ENCODE data around the gene MAPT. TPM values are rescaled to one million over a fixed set of nuclear protein-coding genes. Genes with fewer than 3 reads are reported as not detected.

Gene MAPT
- total RNA-seq, 6 experiments from 2014 or later: 0.11 to 0.43 (median 0.26) TPM

DNA sequence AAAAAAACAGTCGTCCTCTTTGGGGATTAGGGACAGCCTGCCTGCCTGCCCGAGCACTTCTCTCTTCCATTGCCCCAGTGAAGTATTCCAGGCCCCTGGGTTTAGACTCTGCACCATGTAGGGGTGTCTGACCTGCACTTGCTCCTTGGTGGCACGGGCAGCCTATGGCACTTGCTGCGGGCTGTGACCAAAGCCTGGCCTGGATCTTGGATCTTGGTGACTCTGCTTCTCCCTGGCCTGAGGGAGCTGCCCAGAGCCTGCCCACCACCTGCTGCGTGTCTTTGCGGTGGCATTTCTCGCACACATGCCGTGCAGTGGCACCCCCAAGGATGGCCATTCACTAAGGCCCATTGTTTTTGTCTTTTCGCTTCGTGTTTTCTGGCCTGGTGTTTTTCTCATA, 98.5 kb downstream of the MAPT start:
- no peak overlapping the region for H3K27ac Mint-ChIP-seq
- H3K9me3 Mint-ChIP-seq: no peaks in the 10 kb centered on the region
- H3K27me3 Mint-ChIP-seq (ENCODE audit: insufficient read depth): peaks cover 9% of the 10 kb centered on the region
- no peak overlapping the region for H3K4me3 Mint-ChIP-seq
- H3K36me3 Mint-ChIP-seq (ENCODE audit: low read depth): no peaks in the 10 kb centered on the region
- TF ChIP-seq, protein P1, sequence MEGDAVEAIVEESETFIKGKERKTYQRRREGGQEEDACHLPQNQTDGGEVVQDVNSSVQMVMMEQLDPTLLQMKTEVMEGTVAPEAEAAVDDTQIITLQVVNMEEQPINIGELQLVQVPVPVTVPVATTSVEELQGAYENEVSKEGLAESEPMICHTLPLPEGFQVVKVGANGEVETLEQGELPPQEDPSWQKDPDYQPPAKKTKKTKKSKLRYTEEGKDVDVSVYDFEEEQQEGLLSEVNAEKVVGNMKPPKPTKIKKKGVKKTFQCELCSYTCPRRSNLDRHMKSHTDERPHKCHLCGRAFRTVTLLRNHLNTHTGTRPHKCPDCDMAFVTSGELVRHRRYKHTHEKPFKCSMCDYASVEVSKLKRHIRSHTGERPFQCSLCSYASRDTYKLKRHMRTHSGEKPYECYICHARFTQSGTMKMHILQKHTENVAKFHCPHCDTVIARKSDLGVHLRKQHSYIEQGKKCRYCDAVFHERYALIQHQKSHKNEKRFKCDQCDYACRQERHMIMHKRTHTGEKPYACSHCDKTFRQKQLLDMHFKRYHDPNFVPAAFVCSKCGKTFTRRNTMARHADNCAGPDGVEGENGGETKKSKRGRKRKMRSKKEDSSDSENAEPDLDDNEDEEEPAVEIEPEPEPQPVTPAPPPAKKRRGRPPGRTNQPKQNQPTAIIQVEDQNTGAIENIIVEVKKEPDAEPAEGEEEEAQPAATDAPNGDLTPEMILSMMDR (IDR thresholded peaks at IDR 0.05): no peak
- 0 out of 2 replicates have a peak, but pooled peaks cover 4% of the 10 kb centered on the region for H3K4me1 Mint-ChIP-seq (ENCODE audit: low read depth)
- no peak for DNase-seq

DNA sequence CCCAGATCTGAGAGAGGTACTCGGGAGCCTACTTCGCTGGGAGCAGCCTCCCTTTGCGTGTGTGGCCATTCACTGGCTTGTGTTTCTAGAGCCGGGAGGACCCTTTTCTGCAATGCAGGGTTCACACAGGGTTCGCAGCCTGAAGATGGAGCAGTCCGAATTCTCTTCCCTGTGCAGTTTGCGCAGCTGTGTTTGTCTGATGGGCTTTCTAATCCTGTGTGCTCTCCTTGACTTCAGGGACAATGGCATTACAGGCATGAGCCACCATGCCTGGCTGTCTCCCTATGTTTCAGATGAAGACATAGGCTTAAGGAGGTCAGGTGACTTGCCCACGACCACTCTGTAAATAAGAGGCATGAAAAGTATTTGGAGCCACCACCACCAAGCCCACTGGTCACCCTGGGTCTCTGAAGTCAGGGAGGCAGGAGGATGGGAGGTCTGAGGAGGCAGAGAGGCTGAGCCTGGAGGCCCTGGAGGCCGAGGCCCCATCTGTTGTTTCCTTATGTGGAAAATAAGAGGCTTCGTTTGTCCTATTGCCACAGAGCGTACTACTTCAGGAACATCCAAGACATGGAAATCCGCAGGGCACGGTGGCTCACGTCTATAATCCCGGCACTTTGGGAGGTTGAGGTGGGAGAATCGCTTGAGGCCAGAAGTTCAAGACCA, 99.7 kb downstream of the MAPT start:
- Mint-ChIP-seq H3K27me3 (ENCODE audit: insufficient read depth) (peaks cover 9% of the 10 kb centered on the region), H3K36me3 (ENCODE audit: low read depth) (no peaks in the 10 kb centered on the region), H3K4me3 (no peak overlapping the region), H3K9me3 (no peaks in the 10 kb centered on the region), H3K27ac (no peak overlapping the region), H3K4me1 (ENCODE audit: low read depth) (0 out of 2 replicates have a peak, but pooled peaks cover 4% of the 10 kb centered on the region)
- no peak for DNase-seq
- TF ChIP-seq, protein P1 (IDR thresholded peaks at IDR 0.05): no peak

DNA sequence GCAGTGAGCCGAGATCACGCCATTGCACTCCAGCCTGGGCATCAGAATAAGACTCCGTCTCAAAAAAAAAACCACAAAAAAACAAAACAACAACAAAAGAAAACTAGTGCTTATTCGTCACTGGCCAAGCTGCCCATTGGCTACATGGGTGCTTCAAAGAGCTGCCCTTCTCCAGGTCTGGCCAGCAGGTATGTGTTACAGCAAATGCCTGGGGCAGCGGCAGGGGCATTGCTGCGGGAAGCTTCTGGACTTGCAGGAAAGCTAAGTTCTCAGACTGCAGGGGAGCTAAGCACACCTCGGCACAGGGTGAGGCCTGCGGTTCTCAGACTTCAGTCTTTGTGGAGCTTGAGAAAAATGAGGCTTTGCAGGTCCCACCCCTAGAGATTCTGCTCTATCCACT, 100.6 kb downstream of the MAPT start:
- Mint-ChIP-seq H3K36me3 (ENCODE audit: low read depth) (no peaks in the 10 kb centered on the region), H3K9me3 (no peaks in the 10 kb centered on the region)

DNA sequence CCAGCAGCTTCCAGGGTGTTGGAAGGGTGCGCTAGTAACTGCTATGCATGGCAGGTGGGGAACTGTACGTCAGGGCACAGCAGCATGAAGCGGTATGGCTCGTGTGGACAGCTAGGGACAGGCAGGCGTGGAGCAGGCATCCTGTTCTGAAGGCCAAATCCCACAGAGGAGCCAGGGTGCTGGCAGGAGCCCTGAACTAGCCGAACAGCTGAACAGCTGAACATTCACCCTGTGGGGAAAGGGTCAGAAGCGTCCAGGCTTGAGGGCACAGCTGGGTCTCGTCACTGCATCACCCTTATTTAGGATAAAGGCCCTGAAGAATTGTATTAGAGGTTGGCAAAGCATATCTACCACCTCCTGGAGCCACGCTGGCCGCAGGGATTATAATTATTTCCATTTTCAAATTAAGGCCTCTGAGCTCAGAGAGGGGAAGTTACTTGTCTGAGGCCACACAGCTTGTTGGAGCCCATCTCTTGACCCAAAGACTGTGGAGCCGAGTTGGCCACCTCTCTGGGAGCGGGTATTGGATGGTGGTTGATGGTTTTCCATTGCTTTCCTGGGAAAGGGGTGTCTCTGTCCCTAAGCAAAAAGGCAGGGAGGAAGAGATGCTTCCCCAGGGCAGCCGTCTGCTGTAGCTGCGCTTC, 101.4 kb downstream of the MAPT start:
- Mint-ChIP-seq H3K9me3 (no peaks in the 10 kb centered on the region), H3K36me3 (ENCODE audit: low read depth) (no peaks in the 10 kb centered on the region), H3K27ac (no peak overlapping the region), H3K4me1 (ENCODE audit: low read depth) (peaks cover 4% of the 10 kb centered on the region; the same call in 1 of the 2 replicates), H3K4me3 (no peak overlapping the region), H3K27me3 (ENCODE audit: insufficient read depth) (peaks cover 10% of the 10 kb centered on the region)
- TF ChIP-seq, protein P1 (IDR thresholded peaks at IDR 0.05): no peak
- DNase-seq: no peak

More for the DNA sequence above, 100.6 kb downstream of the MAPT start:
- Mint-ChIP-seq H3K4me1 (ENCODE audit: low read depth) (peaks cover 4% of the 10 kb centered on the region; the same call in 1 of the 2 replicates), H3K27ac (no peak overlapping the region), H3K27me3 (ENCODE audit: insufficient read depth) (peaks cover 10% of the 10 kb centered on the region), H3K4me3 (no peak overlapping the region)
- TF ChIP-seq, protein P1 (IDR thresholded peaks at IDR 0.05): no peak
- no peak for DNase-seq

DNA sequence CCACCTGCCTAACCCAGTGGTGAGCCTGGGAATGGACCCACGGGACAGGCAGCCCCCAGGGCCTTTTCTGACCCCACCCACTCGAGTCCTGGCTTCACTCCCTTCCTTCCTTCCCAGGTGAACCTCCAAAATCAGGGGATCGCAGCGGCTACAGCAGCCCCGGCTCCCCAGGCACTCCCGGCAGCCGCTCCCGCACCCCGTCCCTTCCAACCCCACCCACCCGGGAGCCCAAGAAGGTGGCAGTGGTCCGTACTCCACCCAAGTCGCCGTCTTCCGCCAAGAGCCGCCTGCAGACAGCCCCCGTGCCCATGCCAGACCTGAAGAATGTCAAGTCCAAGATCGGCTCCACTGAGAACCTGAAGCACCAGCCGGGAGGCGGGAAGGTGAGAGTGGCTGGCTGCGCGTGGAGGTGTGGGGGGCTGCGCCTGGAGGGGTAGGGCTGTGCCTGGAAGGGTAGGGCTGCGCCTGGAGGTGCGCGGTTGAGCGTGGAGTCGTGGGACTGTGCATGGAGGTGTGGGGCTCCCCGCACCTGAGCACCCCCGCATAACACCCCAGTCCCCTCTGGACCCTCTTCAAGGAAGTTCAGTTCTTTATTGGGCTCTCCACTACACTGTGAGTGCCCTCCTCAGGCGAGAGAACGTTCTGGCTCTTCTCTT, 102.1 kb downstream of the MAPT start:
- TF ChIP-seq, protein P1 (IDR thresholded peaks at IDR 0.05): no peak
- Mint-ChIP-seq H3K9me3 (no peaks in the 10 kb centered on the region), H3K4me3 (no peak overlapping the region), H3K27ac (no peak overlapping the region), H3K36me3 (ENCODE audit: low read depth) (no peaks in the 10 kb centered on the region), H3K27me3 (ENCODE audit: insufficient read depth) (peaks cover 7% of the 10 kb centered on the region), H3K4me1 (ENCODE audit: low read depth) (peaks cover 4% of the 10 kb centered on the region; the same call in 1 of the 2 replicates)
- no peak for DNase-seq
